GM19099 (cell line): ENCODE measurements around the gene TP53RK.

ENCODE experiments used
- POLR2A ChIP-seq: IDR thresholded peaks from 3 replicates; pipeline ENCODE4 v1.6.1; 2011; ENCODE audit warnings: low read depth; ENCODE audit not compliant: insufficient read length; ENCODE audit errors: extremely low read depth

Gene TP53RK

GRCh38 chr20:46689082-46689753 is at the start of gene TP53RK:
TSS of gene TP53RK (minus strand) at chr20:46689444. CDS start at chr20:46689414, 30 bp downstream.
- TF ChIP-seq POLR2A, result peak; percentile 74

GRCh38 chr20:46735436-46735835 is 46.2 kb upstream of the TP53RK start:
- no peak for TF ChIP-seq POLR2A

- no peak for TF ChIP-seq POLR2A
Observed at GRCh38 chr20:46731770-46732169, 42.5 kb upstream of the TP53RK start.

GRCh38 chr20:46725186-46726165 is 36.2 kb upstream of the TP53RK start:
- TF ChIP-seq POLR2A, result no peak

GRCh38 chr20:46724343-46724959 is 35.2 kb upstream of the TP53RK start:
- no peak for TF ChIP-seq POLR2A

- no peak for TF ChIP-seq POLR2A
Observed at GRCh38 chr20:46723039-46723438, 33.8 kb upstream of the TP53RK start.

- no peak for TF ChIP-seq POLR2A
Observed at GRCh38 chr20:46722450-46722849, 33.2 kb upstream of the TP53RK start.

- no peak for TF ChIP-seq POLR2A
Observed at GRCh38 chr20:46721476-46721875, 32.2 kb upstream of the TP53RK start.

- TF ChIP-seq POLR2A, result no peak
Observed at GRCh38 chr20:46720776-46721425, 31.7 kb upstream of the TP53RK start.

- no peak for TF ChIP-seq POLR2A
Observed at GRCh38 chr20:46720019-46720418, 30.8 kb upstream of the TP53RK start.

GRCh38 chr20:46717818-46718541 is 28.7 kb upstream of the TP53RK start:
- TF ChIP-seq POLR2A, result no peak

GRCh38 chr20:46715292-46715756 is 26.1 kb upstream of the TP53RK start:
- no peak for TF ChIP-seq POLR2A

GRCh38 chr20:46713957-46714834 is 25.0 kb upstream of the TP53RK start:
- no peak for TF ChIP-seq POLR2A
